LNCaP clone FGC (cell line): ENCODE measurements around the gene DYRK1A.
"Not testable (repeated sequence)": the region's sequence is repeated elsewhere in the genome, so short reads cannot be mapped to it uniquely, and the experiment has no call there.

Experiments used
- DNase-seq: peaks from one replicate; pipeline ENCODE4 v3.0.0-alpha.2; 2011; ENCODE audit warnings: low read depth
- H3K4me3 ChIP-seq: 2 replicates; pipeline ENCODE4 v1.5.1; 2011; ENCODE audit warnings: mild to moderate bottlenecking, low read depth, low read length, control low read depth
- CTCF ChIP-seq: IDR thresholded peaks from 2 replicates; pipeline ENCODE4 v1.5.1; 2012; ENCODE audit warnings: mild to moderate bottlenecking; ENCODE audit not compliant: control insufficient read depth, insufficient read depth; ENCODE audit errors: extremely low read depth

DYRK1A gene

DNA sequence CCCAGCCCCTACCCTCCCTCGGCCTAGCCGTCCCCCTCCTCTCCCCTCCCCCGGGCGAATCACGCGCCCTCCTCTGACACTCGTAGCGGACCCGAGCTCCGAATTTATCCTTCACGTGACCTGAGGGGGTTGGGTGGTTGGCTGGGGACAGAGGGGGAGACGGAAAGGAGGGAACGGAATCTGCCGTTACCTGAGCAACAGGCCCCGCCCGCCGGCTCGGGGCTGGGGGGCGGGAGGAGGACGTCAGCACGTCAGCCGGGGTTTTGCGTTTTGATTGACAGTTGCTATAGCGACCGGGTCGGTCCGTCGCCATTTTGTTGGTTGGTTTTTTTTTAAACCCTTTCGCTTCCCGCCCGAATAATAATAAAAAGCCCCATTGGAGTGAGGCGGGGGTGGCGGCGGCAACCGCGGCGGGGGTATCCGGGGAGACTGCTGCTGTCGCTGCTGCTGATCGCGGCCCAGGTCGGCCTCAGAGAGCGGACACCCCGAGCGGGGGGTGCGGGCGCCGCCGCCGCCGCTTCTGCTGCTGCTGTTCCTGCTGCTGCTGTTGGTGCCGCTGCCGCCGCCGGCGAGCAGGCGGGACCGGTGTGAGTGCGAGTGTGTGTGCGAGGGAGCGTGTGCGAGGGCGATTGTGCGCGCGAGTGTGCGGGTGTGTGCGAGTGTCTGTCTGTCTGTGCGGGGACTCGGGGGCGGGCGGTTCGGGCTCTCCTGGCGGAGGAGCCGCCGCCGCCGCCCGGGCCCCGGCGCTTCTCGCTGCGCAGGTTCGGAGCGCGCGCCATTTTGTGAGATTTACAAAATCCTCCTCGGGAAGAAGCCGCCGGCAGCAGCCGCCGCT, at the start of gene DYRK1A:
Gene DYRK1A, plus strand, starts transcription at position 292 of the 835 bp plus-strand sequence. CDS start 53,602 bp downstream, outside the sequence.
- peak within 1 kb of the TSS; percentile 76 for H3K4me3 ChIP-seq
- TF ChIP-seq CTCF = no peak
- DNase-seq = peak; percentile 97

DNA sequence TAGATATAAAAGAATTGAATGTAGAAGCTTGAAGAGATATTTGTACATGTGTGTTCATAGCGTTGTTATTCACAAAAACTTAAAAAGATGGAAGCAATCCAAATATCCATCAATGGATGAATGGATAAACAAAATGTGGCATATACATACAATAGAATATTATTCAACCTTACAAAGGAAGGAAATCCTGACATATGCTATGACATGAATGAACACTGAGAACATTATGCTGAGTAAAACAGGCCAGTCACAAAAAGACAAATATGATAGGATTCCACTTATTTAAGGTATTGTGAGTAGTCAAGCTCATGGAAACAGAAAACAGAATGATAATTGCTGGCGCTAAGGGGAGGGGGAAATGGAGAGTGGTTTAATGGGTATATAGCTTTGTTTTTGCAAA, 47.0 kb upstream of the DYRK1A start:
- no peak for DNase-seq
- no peak overlapping the region for H3K4me3 ChIP-seq
- TF ChIP-seq CTCF = no peak

DNA sequence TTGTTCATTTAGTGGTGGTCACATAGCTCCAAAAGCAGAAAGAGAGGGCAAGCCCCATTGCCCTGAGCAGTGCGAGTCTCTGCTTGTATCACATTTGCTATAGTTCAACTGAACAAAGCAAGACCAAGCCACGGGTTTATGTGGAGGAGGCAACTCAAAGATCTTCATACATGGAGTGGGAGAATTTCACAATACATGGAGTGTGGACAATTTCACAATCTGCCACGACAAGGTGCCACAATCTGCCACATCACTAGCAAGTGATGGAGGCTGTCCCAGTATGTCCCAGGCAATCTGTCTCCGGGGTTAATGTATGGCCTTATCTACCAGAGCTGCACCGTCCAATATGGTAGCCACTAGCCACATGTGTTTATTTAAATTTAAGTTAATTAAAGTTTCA, 44.5 kb upstream of the DYRK1A start:
- no peak for DNase-seq
- TF ChIP-seq CTCF = no peak
- H3K4me3 ChIP-seq = no peak overlapping the region

- no peak overlapping the region for H3K4me3 ChIP-seq
- DNase-seq = no peak
- TF ChIP-seq CTCF = no peak
Measured at GRCh38 chr21:37324558-37324957, 42.0 kb upstream of the DYRK1A start.

DNA sequence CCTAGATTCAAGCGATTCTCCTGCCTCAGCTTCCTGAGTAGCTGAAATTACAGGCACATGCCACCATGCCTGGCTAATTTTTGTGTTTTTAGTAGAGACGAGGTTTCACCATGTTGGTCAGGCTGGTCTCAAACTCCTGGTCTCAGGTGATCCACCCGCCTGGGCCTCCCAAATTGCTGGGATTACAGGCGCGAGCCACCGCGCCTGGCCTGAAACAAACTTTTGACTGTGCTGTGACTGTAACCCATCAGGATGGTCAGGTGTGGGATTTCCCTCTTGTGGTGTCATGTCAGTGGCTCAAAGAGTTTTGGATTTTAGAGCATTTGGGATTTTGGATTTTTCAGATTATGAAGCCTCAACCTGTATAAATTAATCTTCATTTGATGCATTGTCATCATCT, 38.4 kb upstream of the DYRK1A start:
- DNase-seq, H3K4me3 ChIP-seq: not testable (repeated sequence)

DNA sequence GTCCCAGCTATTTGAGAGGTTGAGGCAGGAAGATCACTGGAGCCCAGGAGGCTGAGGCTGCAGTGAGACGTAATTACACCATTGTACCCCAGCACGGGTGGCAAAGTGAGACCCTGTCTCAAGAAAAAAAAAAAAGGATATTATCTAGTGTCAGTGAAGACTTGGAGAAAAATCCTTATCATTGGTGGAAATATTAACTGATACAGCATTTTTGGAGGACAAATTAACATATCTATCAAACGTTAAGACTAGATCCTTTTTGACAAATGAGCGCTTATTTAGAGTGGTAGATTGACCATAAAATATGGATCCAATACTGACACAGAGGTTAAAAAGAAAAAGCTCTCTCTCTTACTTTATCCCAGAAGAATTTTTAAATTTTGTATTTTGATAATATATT, 35.2 kb upstream of the DYRK1A start:
- no peak for TF ChIP-seq CTCF
- no peak for DNase-seq
- no peak overlapping the region for H3K4me3 ChIP-seq

DNA sequence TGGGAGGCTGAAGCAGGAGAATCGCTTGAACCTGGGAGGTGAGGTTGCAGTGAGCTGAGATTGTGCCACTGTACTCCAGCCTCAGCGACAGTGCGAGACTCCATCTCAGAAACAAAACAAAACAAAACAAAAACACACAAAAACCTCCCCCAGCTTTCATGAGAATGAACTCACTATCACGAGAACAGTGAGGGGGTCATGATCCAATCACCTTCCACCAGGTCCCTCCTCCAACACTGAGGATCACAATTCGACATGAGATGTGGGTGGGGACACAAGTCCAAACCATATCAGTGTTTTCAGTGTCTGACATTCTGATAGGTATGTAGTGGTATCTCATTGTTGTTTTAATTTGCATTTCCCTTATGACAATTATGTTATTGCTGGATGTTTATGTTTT, 31.5 kb upstream of the DYRK1A start:
- no peak for TF ChIP-seq CTCF
- DNase-seq = no peak
- H3K4me3 ChIP-seq = no peak overlapping the region
